Astrocyte of the cerebellum (primary cell): ENCODE data around the gene SLC45A3.

Experiments used
- DNase-seq: peaks from one replicate; pipeline ENCODE4 v3.0.0-alpha.2; 2011; ENCODE audit warnings: low read depth
- H3K4me3 ChIP-seq: 2 replicates; pipeline ENCODE4 v1.5.1; 2011; ENCODE audit warnings: mild to moderate bottlenecking, low read depth, low read length, moderate library complexity
- in situ Hi-C: cut with HindIII; loops from 2 replicates; pipeline ENCODE4 v1.10.0; 2017; ENCODE audit warnings: low sequenced_read_pairs
- TF ChIP-seq, protein P1 (sequence below): IDR thresholded peaks from 2 replicates; pipeline ENCODE4 v1.5.1; 2012; ENCODE audit warnings: low read length, low read depth, moderate library complexity, mild to moderate bottlenecking; ENCODE audit errors: missing control alignments

The SLC45A3 gene

DNA sequence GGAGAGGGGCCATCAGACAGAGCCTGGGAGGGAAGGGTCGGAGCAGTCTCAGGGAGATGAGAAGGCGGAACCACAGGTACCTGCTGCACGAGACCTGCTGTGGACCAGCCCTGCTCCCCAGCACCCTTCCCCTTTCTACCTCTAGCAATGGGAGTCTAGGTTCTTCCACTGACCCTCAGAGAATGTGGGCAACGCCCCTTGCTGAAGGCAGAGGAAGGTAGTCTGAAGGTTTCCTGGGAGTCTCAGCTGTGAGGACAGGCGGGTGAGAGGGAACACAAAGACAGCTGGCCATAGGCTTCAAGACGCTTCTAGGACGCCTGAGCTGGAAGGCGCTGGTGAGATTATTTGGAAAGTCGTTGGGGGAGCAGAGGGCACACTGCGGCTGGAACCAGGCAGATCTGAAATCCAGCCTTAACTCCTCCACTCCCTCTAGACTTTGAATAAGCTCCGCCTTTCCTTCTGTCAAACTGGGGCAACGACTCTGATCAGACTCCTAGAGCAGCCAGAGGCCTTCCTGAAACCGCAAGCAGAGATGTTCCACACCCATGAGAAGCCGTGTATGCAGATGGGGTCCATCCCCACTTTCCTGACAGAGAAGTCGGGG, 18.1 kb downstream of the SLC45A3 start:
- H3K4me3 ChIP-seq, result no peak overlapping the region
- no peak for DNase-seq
- TF ChIP-seq, protein P1, sequence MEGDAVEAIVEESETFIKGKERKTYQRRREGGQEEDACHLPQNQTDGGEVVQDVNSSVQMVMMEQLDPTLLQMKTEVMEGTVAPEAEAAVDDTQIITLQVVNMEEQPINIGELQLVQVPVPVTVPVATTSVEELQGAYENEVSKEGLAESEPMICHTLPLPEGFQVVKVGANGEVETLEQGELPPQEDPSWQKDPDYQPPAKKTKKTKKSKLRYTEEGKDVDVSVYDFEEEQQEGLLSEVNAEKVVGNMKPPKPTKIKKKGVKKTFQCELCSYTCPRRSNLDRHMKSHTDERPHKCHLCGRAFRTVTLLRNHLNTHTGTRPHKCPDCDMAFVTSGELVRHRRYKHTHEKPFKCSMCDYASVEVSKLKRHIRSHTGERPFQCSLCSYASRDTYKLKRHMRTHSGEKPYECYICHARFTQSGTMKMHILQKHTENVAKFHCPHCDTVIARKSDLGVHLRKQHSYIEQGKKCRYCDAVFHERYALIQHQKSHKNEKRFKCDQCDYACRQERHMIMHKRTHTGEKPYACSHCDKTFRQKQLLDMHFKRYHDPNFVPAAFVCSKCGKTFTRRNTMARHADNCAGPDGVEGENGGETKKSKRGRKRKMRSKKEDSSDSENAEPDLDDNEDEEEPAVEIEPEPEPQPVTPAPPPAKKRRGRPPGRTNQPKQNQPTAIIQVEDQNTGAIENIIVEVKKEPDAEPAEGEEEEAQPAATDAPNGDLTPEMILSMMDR, result no peak
- in situ Hi-C loops, result loop anchor here (5.0 kb wide), 1 partner anchor 50 kb away; no protein-coding TSS in a partner anchor

DNA sequence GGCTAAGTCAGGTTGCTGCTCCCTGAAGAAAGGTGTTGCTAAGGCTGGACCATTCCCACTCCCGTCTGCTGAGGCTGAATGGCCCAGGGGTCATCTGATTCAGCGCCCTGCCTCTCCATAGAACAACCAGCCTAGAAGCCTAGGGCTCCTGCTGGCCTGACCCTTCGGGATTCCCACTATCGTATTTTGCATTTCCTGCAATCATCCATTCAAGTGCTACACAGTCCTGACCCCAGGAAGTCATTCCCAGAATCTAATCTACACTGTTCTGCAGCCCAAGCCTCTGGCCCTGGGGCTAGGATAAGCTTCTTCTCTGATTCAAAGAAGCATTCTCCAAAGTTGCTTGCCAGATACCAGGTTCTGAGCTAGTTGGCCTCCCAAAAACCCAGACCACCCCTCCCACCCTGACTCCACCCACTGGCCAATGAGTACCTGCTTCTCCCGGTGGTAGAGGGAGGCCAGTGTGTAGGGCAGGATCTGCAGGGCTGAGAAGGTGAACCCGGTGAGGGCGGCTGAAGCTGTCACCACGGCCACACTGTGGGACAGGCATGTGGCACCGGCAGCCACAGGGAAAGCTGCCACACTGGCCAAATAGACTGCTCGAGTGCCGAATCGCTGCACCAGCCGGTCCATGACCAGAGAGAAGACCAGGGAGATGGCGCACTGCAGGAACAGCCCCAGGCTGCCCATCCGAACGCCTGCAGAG, 18.7 kb downstream of the SLC45A3 start:
- no peak overlapping the region for H3K4me3 ChIP-seq
- in situ Hi-C loops, result loop anchor here (5.0 kb wide), 1 partner anchor 51 kb away; no protein-coding TSS in a partner anchor
- TF ChIP-seq, protein P1, result no peak
- no peak for DNase-seq

DNA sequence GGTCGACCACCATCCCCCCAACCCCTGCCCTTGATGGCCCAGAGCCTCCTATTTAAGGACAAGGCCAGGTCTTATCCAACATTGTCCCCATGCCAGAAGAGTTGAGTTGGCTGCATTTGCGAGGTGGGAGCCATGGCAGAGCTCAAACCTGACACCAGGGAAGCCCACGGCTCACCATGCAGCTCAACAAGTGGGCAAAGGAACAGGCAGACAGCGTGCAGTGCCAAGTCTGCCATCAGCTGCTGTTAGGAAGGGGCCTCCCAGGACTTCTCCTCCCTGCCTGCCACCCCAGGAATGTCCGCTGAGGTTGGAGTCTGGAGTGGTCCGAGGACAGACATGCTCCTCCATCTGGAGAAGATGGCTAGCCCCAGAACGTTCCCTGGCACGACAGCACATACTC, 19.9 kb downstream of the SLC45A3 start:
- TF ChIP-seq, protein P1, result no peak
- in situ Hi-C loops, result loop anchor here (5.0 kb wide), 1 partner anchor 52 kb away; no protein-coding TSS in a partner anchor
- no peak for DNase-seq
- no peak overlapping the region for H3K4me3 ChIP-seq

DNA sequence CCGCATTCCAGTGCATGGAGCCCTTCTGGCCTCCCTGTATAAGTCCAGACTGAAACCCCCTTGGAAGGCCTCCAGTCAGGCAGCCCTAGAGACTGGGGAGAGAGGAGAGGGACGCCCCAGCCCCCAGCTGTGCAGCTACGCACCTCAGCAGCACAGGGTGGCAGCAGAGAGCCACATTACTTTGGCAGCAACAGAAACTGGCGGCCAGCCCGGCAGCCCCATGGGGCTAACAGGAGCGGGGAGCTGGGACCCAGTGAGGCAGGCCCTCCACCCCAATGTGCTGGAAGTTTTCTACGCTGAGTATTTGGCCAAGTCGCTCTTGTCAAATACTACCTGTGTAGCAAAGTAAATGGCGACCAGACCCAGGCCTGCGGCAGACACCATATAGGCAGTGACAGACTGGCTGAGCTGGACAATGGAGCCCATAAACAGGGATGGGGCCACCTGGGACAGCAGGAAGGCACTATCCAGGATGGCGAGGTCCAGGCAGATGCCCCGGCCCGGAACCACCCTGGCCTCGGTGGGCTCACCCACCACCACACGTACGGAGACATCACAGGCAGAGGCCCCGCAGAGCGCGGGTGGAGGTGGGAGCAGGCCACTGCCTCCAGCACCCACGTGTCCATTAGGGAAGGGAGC, 21.2 kb downstream of the SLC45A3 start:
- TF ChIP-seq, protein P1, result peak; percentile 86
- in situ Hi-C loops, result no loop called here
- peak; percentile 23 for DNase-seq
- no peak overlapping the region for H3K4me3 ChIP-seq

DNA sequence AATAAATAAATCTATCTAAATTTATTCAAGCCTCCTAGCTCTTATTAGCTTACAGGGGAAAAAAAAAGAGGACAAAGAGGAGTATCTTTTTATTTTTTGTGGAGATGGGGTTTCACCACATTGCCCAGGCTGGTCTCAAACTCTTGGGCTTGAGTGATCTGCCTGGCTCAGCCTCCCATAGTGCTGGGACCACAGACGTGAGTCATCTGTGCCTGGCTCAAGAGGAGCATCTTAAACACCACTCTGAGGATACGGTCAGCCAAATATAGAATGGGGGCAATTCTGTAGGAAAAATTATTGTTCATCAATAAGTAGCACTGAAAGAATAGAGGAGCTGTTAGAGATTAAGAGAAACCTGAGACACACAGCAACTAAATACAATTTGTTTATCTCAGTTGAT, 24.1 kb downstream of the SLC45A3 start:
- TF ChIP-seq, protein P1, result no peak
- in situ Hi-C loops, result no loop called here
- DNase-seq, result peak; percentile 12
- H3K4me3 ChIP-seq, result no peak overlapping the region

DNA sequence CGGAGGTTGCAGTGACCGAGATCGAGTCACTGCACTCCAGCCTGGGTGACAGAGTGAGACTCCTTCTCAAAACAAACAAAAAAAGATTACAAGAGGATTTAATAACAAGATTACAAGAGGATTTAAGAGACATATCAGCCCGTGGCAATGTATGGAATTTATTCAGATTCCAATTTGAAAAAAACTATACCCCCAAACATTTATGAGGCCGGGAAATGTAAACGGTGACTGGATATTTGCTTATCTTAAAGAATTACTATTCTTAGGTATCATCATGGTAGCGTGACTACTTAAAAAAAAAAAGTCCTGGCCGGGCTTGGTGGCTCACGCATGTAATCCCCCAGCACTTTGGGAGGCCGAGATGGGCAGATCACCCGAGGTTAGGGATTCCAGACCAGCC, 27.3 kb downstream of the SLC45A3 start:
- TF ChIP-seq, protein P1, result no peak
- no peak for DNase-seq
- H3K4me3 ChIP-seq, result no peak overlapping the region
- in situ Hi-C loops, result loop anchor here (5.0 kb wide), 1 partner anchor 66 kb away; no protein-coding TSS in a partner anchor
